ENCODE measurements around the gene PARVB.

Gene PARVB

DNA sequence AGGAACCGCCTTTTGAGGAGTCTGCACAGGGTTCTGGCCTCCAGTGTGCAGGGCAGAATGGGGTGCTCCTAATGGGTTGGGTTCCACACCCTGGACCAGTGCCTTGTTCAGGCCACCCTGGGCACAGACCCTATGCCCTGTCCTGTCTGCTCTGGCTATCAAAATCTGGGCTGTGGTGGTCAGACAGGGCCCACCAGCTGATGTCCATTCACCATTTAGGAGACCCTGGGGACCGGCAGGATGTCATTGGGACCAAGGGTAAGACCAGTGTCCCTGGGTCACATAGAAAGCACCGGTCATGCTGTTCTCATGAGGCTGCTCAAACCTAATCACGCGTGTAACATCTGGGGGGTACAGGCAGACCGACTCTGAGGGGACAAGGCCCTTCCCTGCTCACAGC, 194.0 kb downstream of the PARVB start:
- DNase-seq (ENCODE audit: low spot score) = no peak

- DNase-seq (ENCODE audit: low spot score) = no peak
These were observed 195.2 kb downstream of the PARVB start for GRCh38 chr22:44219101-44219870.

DNA sequence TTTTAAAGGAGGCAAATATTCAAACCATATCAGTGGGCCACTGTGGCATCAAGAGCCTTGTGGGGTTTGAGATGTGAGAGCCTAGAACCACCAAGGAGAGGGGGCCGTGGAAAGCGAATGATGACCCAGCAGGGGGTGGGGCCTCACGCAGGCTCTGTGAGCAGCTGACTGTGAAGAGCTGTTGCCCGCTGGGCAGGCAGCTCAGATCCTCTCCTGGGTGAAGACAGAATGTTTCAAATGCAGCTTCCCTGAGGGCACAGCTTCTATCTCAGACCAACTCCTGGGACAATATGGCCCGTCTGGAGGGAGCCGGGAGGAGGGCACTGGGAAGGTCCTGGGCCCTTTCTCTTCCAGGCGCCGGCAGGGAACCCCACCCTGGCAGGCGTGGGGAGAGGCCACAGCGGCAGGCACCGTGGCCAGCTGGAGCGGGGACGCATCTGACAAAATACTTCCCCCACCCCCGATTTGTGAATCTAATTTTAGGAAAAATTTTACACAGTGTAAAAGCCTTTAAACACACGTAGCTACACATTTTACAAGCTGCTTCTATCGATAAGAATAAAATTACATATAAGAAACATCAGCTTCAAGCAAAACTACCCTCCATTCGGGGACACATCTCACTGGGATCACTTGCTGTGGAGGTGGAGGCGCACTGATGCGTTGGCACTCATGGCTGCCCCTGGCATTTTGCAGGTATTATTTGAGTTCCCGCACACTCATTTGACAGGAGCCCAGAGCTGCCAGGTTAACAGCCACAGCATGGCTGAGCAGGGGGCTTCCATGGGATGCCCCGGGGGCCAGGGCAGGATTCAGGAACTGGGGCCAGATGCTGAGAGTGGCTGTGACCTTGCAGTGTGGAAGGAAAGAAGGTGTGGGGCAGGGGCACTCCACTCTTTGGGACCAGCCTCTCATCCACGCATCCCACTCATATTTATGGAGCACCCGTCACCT, 196.9 kb downstream of the PARVB start:
- no peak for DNase-seq (ENCODE audit: low spot score)

DNA sequence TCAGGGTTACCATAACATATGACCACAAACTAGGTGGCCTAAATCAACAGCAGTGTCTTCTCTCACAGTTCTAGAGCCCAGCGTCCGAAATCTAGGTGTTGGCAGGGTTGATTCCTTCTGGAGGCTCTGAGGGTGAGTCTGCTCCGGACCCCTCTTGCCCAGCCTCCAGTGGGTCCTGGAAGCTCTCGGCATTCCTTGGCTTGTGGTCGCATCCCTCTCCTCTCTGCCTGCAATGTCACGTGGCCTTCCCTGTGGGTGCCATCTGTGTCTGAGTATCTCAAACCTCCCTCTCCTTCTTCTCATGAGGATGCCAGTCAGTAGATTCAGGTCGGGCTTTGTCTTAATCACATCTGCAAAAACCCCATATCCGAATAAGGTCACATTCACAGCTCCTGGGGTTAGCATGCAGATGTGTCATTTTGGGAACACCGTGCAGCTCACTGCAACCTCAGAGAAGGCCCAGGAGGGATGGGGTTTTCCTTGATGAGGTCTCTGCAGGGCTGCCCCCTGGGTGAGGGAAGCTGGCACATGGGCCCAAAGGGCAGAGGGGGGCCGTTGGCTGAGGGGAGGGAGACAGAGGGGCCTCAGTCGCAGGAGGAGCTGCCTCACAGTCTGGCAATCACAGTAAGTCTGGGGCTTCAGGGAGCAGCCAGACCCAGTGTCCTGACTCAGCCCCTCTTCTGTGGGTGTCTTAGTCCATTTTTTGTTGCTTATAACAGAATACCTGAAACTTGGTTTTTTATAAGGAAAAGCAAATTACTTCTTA, 197.8 kb downstream of the PARVB start:
- no peak for DNase-seq (ENCODE audit: low spot score)
